SK-MEL-5 (cell line): ENCODE results near the gene GABRB3. TPM values are rescaled to one million over a fixed set of nuclear protein-coding genes. Genes with fewer than 3 reads are reported as not detected.

Experiments
- DNase-seq: peaks from one replicate; pipeline ENCODE4 v3.0.0-alpha.2; 2016; ENCODE audit warnings: low read depth, low spot score
- in situ Hi-C: cut with HindIII; loops from 2 replicates; pipeline ENCODE4 v1.10.0; 2016; ENCODE audit warnings: low sequenced_read_pairs, high pct_unique_total_duplicates, low pct_unique_long_range_greater_than_20kb
- total RNA-seq: library from RNA; depleted of rRNA; stranded (reverse); fragments of >200 nt; shearing (Covaris generic); gene quantifications from 2 replicates; pipeline ENCODE4 v1.2.3, GENCODE V29; 2014

Gene GABRB3
- total RNA-seq, 1 experiment from 2014 or later = 22.2 TPM

- in situ Hi-C loops = no loop called here
- DNase-seq = no peak
Measured at GRCh38 chr15:26658290-26658689, 114.6 kb downstream of the GABRB3 start.

GRCh38 chr15:26656080-26656479, 116.8 kb downstream of the GABRB3 start:
- no peak for DNase-seq
- in situ Hi-C loops = no loop called here

GRCh38 chr15:26651909-26652308, 121.0 kb downstream of the GABRB3 start:
- DNase-seq = no peak
- in situ Hi-C loops = no loop called here

GRCh38 chr15:26648676-26649075, 124.2 kb downstream of the GABRB3 start:
- in situ Hi-C loops = no loop called here
- DNase-seq = no peak

GRCh38 chr15:26644948-26645347, 127.9 kb downstream of the GABRB3 start:
- in situ Hi-C loops = no loop called here
- DNase-seq = no peak

- DNase-seq = no peak
- in situ Hi-C loops = no loop called here
Measured at GRCh38 chr15:26641144-26641543, 131.7 kb downstream of the GABRB3 start.

- DNase-seq = no peak
- in situ Hi-C loops = no loop called here
Measured at GRCh38 chr15:26640601-26641000, 132.3 kb downstream of the GABRB3 start.

- no peak for DNase-seq
- in situ Hi-C loops = no loop called here
Measured at GRCh38 chr15:26639966-26640365, 132.9 kb downstream of the GABRB3 start.

- in situ Hi-C loops = no loop called here
- no peak for DNase-seq
Measured at GRCh38 chr15:26635614-26636013, 137.3 kb downstream of the GABRB3 start.

- DNase-seq = no peak
- in situ Hi-C loops = no loop called here
Measured at GRCh38 chr15:26635105-26635504, 137.8 kb downstream of the GABRB3 start.

- no peak for DNase-seq
- in situ Hi-C loops = no loop called here
Measured at GRCh38 chr15:26634319-26634718, 138.5 kb downstream of the GABRB3 start.

GRCh38 chr15:26632500-26632899, 140.4 kb downstream of the GABRB3 start:
- in situ Hi-C loops = no loop called here
- DNase-seq = no peak

GRCh38 chr15:26631894-26632293, 141.0 kb downstream of the GABRB3 start:
- in situ Hi-C loops = no loop called here

GRCh38 chr15:26630857-26631256, 142.0 kb downstream of the GABRB3 start:
- in situ Hi-C loops = no loop called here
- DNase-seq = peak; percentile 8

More at GRCh38 chr15:26631894-26632293, 141.0 kb downstream of the GABRB3 start:
- no peak for DNase-seq

- DNase-seq = no peak
- in situ Hi-C loops = no loop called here
Measured at GRCh38 chr15:26628879-26629529, 143.9 kb downstream of the GABRB3 start.

- in situ Hi-C loops = no loop called here
- no peak for DNase-seq
Measured at GRCh38 chr15:26628071-26628470, 144.8 kb downstream of the GABRB3 start.

- DNase-seq = no peak
- in situ Hi-C loops = no loop called here
Measured at GRCh38 chr15:26624128-26624527, 148.7 kb downstream of the GABRB3 start.

- in situ Hi-C loops = no loop called here
- DNase-seq = no peak
Measured at GRCh38 chr15:26623071-26623470, 149.8 kb downstream of the GABRB3 start.

- in situ Hi-C loops = no loop called here
- no peak for DNase-seq
Measured at GRCh38 chr15:26621816-26622215, 151.1 kb downstream of the GABRB3 start.
